ENCODE measurements around the gene HSPA4L. TPM values are rescaled to one million over a fixed set of nuclear protein-coding genes. Genes with fewer than 3 reads are reported as not detected.

HSPA4L gene
- total RNA-seq, 4 donors from 2014 or later = 2.0 to 2.6 (median 2.4) TPM

- TF ChIP-seq POLR2A (IDR thresholded peaks at IDR 0.05) = no peak
- no peak for TF ChIP-seq CTCF (IDR thresholded peaks at IDR 0.05)
- no peak for DNase-seq
- no peak overlapping the region for H3K4me3 ChIP-seq
Observed at GRCh38 chr4:127810551-127810950, 28.4 kb downstream of the HSPA4L start.

GRCh38 chr4:127822430-127822829, 40.3 kb downstream of the HSPA4L start:
- no peaks in the 10 kb centered on the region for H3K9me3 ChIP-seq
- DNase-seq = no peak
- H3K27ac ChIP-seq = no peak overlapping the region
- H3K36me3 ChIP-seq = no peaks in the 10 kb centered on the region
- no peaks in the 10 kb centered on the region for H3K4me1 ChIP-seq
- TF ChIP-seq POLR2A (IDR thresholded peaks at IDR 0.05) (no peak), CTCF (IDR thresholded peaks at IDR 0.05) (no peak)
- H3K4me3 ChIP-seq = no peak overlapping the region
- H3K27me3 ChIP-seq = no peaks in the 10 kb centered on the region

More at GRCh38 chr4:127810551-127810950, 28.4 kb downstream of the HSPA4L start:
- Histone ChIP-seq H3K9me3 (no peaks in the 10 kb centered on the region), H3K4me1 (no peaks in the 10 kb centered on the region), H3K27ac (no peak overlapping the region), H3K27me3 (no peaks in the 10 kb centered on the region), H3K36me3 (no peaks in the 10 kb centered on the region)

GRCh38 chr4:127828121-127828520, 46.0 kb downstream of the HSPA4L start:
- no peaks in the 10 kb centered on the region for H3K9me3 ChIP-seq
- DNase-seq = no peak
- TF ChIP-seq CTCF (IDR thresholded peaks at IDR 0.05) = no peak
- no peak for TF ChIP-seq POLR2A (IDR thresholded peaks at IDR 0.05)
- no peaks in the 10 kb centered on the region for H3K36me3 ChIP-seq
- no peaks in the 10 kb centered on the region for H3K4me1 ChIP-seq
- no peak overlapping the region for H3K4me3 ChIP-seq
- no peaks in the 10 kb centered on the region for H3K27me3 ChIP-seq
- H3K27ac ChIP-seq = no peak overlapping the region

GRCh38 chr4:127829014-127829413, 46.9 kb downstream of the HSPA4L start:
- Histone ChIP-seq H3K36me3 (no peaks in the 10 kb centered on the region), H3K27ac (no peak overlapping the region), H3K4me3 (no peak overlapping the region), H3K9me3 (no peaks in the 10 kb centered on the region), H3K4me1 (no peaks in the 10 kb centered on the region), H3K27me3 (no peaks in the 10 kb centered on the region)
- DNase-seq = no peak
- no peak for TF ChIP-seq CTCF (IDR thresholded peaks at IDR 0.05)
- TF ChIP-seq POLR2A (IDR thresholded peaks at IDR 0.05) = no peak

- Histone ChIP-seq H3K27me3 (no peaks in the 10 kb centered on the region), H3K4me3 (no peak overlapping the region), H3K9me3 (no peaks in the 10 kb centered on the region), H3K4me1 (no peaks in the 10 kb centered on the region), H3K27ac (no peak overlapping the region), H3K36me3 (no peaks in the 10 kb centered on the region)
- TF ChIP-seq POLR2A (IDR thresholded peaks at IDR 0.05) = no peak
- TF ChIP-seq CTCF (IDR thresholded peaks at IDR 0.05) = no peak
- DNase-seq = no peak
Observed at GRCh38 chr4:127832585-127832984, 50.5 kb downstream of the HSPA4L start.

Data from Peyer's patch (tissue), 4 donors.